Inflammatory macrophage treated with lipopolysaccharide for 1 hour (primary cell): ENCODE measurements around the gene CCDC3.
"Not testable (repeated sequence)": the region's sequence is repeated elsewhere in the genome, so short reads cannot be mapped to it uniquely, and the experiment has no call there.

Experiments used
- DNase-seq, 2 donors: peaks; one replicate each; pipeline ENCODE4 v3.0.0-alpha.2; 2020 to 2022

CCDC3 gene

DNA sequence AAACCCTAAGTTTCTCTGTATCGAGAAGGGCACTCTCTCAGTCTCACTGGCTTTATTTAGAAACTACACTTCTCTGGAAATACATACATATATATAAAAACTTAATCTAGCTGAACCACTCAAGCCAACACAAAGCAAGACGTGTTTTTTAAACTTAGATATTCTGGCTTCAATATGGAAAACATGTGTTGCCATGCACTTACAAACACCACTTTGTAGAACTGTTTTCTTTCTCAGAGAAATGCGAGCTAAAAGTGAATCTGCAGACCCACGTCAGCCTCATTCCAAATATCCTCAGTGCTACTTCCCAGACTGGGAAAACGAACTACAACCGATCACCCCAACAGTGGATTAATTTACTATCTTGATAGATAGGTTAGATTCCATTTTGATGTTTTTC lies 1.7 kb downstream of the CCDC3 start:
- no peak for DNase-seq

DNA sequence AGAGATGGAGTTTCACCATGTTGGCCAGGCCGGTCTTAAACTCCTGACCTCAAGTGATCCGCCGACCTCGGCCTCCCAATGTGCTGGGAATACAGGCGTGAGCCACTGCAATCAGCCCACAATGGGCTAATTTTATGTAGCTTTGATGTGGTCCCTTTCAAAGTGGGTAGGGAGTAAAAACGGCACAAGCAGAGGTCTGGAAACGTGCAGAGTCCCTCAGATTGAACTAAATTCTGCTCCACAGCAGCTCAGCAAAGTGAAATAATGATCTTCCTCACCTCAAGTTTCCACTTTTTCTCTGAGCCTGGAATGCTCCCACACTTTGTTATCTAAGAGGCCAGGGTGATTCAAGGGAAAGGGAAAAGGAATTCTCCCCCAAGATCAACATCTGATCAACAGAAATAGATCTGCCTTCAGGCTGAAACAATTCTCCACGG lies 6.1 kb downstream of the CCDC3 start:
- no peak for DNase-seq

DNA sequence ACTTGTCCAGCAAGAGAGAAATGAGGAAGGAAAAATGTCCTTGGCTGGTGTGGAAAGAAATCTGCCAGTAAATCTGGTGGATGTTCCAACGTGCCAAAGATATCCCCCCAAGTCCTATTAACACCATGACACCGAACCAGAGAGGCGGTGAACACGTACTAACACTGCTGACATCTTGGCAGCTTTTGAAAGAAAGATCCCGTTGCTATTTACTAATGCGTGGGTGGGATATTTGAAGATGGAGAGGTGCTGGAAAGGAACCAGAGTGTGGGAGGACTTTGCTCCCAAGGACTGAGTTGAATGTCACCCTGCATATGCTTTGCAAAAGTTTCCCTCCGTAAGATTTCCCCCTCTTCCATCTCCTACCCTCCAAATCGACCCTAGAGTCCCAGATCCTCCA lies 7.9 kb downstream of the CCDC3 start:
- DNase-seq, result no peak

DNA sequence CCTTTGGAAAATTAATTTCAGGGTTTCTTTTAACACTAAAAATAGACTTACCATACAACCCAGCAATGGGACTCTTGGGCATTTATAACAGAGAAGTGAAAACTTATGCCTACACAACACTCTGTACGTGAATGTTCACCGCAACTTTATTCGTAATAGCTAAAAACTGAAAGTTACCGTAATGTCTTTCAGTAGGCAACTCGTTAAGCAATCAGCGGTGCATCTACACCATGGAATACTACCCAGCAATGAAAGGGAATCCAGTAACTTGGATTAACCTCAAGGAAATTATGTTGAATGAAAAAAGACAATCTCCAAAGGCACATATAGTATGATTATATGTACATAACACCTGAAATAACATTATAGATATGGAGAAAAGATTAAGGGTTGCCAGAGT lies 16.2 kb downstream of the CCDC3 start:
- no peak for DNase-seq

- DNase-seq, result no peak
Measured at GRCh38 chr10:12984165-12984747, 17.3 kb downstream of the CCDC3 start.

DNA sequence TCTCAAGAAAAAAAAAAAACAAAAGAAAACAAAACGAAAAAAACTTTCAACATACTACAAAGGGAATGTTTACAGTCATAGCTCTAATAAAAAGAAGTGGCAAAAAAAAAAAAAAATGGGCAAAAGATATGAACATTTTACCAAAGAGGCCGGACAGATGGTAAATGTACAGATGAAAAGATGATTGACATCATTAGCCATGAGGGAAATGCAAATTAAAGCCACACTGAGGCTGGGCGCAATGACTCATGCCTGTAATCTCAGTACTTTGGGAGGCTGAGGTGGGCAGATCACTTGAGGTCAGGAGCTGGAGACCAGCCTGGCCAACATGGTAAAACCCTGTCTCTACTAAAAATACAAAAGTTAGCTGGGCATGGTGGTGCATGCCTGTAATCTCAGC lies 17.9 kb downstream of the CCDC3 start:
- DNase-seq, result not testable (repeated sequence)

GRCh38 chr10:12981570-12981969 lies 19.9 kb downstream of the CCDC3 start:
- no peak for DNase-seq

DNA sequence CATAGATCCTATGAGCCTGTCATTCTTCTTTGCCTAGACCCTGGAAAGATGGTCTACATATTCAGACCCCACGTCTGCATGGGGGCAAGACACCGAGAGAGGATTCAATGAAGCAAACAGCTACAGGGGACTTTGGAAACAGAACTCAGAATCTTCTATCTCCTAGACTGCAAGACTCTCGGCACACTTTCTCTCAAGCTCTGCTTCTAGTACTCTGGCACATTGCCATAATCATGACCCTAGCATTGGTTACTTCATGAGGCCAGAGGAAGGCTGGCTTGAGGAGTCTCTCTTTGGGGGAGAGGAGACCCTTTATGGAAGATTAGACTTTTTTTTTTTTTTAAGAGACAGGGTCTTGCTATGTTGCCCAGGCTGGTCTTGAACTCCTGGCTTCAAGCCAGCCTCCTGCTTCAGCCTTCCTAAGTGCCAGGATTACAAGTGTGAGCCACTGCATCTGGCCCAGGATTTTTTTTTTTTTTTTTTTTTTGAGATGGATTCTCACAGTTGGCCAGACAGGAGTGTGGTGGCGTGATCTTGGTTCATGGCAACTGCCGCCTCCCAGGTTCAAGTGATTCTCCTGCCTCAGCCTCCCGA lies 20.7 kb downstream of the CCDC3 start:
- no peak for DNase-seq

GRCh38 chr10:12980102-12980661 lies 21.3 kb downstream of the CCDC3 start:
- no peak for DNase-seq

GRCh38 chr10:12978891-12979290 lies 22.6 kb downstream of the CCDC3 start:
- DNase-seq, result no peak

DNA sequence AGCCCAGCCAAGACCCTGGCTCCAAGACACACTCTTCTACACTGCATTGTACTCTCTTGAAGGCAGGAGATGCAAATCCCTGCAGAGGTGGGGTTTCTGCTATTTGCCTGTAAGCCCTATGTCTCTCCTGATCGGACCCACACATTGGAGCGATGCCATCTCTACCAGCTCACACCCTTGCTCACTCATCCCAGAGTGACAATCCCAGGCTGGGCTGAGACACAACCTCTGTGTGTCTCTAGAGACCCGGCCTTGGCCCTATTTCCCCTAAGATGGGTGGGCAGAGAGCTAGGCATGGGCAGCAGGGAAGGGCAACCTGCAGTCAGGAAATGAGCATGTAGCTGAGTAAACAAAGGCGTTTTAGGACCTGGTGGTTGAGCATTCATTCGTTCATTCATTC lies 25.6 kb downstream of the CCDC3 start:
- no peak for DNase-seq

DNA sequence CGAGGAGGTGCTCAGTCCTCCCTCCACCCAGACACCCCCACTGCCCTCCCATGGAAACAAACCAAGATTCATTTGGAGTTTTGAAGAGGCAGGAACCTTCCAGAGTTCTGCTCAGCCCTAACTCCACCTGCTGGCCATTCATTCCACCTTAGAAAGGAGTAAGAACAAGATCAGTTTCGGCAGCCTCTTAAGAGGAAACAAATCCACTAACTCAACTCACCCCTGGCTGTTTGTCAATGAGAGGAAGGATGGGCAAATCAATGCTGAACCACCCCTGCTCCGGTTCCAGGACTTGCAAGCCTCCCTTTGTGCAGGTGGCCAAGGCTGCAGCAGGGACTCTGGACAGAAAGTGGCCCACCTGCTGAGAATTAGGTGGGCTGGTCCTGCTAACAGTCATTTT lies 26.2 kb downstream of the CCDC3 start:
- no peak for DNase-seq

DNA sequence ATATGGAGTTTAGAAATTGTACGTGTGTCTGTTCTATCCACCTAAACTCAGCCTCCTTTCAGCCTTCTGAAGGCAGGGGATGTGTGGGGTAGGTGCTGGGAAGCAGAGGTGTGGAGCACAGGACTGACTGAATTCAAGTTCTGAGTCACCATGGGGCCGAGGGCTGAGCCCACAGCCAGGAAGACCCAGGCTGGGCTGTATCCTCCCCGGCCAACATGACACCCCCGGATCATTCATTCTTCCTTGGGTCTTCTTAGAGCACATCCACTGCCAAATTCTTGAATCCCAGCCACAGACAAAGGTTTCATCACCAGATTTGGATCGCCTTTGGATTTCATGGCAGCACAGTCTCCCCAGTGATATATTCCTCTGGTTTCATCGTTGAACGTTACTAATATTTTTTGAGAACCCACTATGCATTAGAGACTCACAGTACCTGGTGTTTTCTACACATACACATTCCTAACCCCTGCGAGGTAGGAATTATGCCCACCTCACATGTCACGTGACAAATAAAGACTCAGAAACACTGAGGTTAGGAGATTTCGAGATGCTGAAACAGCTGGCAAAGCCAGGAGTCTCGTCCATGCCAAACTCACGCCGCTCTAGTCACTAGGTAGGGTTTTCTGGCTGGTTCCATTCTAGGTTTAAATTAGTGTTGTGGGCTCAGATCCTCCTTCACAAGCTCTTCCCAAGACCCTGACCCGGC lies 26.9 kb downstream of the CCDC3 start:
- DNase-seq, result no peak

DNA sequence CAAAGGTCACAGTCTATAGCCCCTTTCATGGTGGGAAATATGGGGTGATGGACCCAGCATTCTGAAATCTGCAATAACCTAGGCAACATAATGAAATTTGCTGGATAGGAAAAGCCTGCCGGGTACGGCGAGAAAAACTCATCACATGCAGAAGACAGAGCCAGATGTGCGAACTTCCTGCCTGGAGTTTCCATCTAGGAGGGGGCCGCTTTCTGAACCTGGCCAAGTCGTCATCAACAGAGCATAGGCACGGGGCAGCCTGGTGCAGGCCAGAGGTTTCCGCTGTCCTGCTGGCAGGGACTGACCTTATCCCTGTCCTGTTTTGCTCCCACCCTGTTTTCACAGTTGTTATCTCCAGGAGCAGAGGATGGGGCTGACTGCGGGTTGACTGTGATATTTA lies 27.4 kb downstream of the CCDC3 start:
- no peak for DNase-seq

GRCh38 chr10:12973149-12973718 lies 28.3 kb downstream of the CCDC3 start:
- DNase-seq, result no peak

DNA sequence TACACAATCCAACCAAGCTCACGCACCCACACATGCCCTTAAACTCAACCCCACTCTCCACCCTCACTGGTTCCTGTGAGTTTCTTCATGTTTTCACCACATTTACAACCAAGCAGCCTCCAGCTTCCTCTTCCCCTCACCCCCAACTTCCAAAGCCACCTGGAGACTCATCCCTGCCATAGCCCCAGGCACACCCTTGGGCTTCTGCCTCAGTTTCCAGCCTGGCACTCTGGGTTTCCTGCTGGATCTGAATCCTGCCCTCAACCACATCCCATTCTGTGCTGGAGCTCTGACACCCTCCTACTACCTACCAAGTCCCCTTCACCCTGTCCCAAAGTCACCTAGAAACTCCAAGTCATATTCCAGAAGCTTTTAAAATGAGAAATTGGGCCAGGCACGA lies 29.4 kb downstream of the CCDC3 start:
- no peak for DNase-seq

- DNase-seq, result no peak
Measured at GRCh38 chr10:12971001-12971788, 30.3 kb downstream of the CCDC3 start.

GRCh38 chr10:12969951-12970350 lies 31.6 kb downstream of the CCDC3 start:
- DNase-seq, result no peak

- DNase-seq, result no peak
Measured at GRCh38 chr10:12966067-12966466, 35.4 kb downstream of the CCDC3 start.

DNA sequence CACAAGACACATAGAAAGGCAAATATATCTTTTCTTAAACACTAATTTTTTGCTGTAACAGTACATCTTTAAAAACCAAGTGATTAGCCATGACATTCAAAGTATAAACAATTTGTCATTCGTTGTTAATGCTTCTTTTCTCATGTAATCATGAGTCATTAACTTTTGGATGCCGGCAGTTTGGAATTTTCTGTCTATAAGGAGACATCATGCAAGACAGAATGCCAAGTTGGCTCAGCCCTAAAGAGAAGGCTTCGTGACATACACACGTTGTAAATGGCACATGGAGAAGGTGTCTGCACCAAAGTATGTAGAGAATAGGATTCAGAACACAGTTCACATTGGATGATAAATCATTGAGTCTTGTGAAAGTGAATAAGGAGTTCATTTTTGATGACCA lies 35.9 kb downstream of the CCDC3 start:
- DNase-seq, result no peak

DNA sequence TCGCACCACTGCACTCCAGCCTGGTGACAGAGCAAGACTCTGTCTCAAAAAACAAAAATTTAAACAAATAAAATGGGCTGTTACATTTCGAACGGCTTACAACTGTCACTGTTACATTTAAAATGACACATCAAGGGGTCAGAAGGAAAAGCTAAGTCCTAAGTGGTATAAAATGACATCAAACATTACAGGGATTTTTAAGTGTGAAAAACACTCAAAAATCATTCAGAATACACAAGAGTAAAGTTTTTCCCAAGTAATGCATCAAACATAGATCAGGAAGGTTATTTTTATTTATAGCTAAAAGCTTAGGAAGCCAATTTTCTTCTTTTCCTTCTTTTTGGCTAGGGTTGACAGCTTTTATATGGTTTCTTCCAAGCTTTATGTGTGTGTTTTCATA lies 39.0 kb downstream of the CCDC3 start:
- DNase-seq, result no peak

DNA sequence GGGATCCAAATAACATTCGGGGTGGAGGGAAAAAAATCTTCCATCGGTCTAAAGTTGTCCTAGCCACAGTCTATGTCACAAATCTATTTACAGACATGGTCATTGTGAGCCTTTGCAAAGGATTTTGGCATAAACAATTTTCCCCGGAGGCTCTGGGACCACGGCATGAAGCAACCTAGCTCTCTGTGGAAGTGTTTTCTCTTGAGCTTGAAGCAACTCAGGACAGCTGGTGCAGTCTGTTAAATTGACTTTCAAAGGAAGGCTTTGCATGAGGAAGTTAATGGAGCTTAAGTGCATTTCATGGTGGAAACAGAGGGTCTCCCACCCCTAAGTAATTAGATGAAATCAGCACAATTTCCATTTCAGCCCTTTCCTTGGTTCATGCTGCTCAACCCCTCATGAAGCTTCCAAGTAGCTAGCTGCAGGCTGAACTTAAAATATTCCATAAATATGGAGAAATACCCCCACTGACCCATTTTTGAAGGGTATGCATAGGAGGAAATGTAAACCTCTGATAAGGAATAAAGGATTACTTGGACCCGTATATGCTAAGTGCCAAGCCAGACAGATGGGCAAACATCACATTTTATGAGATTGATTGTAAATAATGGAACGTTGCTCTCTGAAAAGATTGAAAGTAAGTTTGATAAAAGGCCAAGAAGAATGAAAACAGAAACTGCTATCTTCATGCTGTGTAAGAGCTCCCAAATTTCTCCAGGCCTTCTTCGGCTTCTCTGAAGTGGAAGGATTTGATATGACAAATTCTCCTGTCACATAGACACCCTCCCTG lies 39.9 kb downstream of the CCDC3 start:
- DNase-seq, result no peak
